GM18498 (cell line): Measurements from ENCODE around the gene TSC1.
A peak's percentile ranks its signal among the peaks of the same experiment; 100 is the strongest.
"Not testable (repeated sequence)": the region's sequence is repeated elsewhere in the genome, so short reads cannot be mapped to it uniquely, and the experiment has no call there.

ENCODE experiments used
- ATAC-seq: cut with Tn5 transposase; IDR thresholded peaks from one replicate; pipeline ENCODE4 v1.9.1; 2021; ENCODE audit warnings: mild to moderate bottlenecking, moderate library complexity; ENCODE audit not compliant: unreplicated experiment

Gene TSC1

DNA sequence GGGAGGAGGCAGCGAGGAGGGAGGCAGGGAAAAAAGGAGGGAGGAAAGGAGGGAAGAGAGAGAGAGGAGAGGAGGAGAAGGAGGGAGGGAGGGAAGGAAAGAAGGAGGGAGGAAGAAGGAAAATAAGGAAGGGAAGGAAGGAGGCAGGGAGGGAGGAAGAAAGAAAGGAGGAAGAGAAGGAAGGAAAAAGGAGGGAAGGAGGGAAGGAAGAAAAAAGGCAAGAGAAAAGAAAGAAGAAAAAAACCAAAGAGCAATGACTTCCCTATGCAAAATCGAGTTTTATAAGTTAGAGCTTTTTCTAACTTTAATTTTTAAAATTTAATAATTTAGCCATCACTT, 33.7 kb upstream of the TSC1 start:
- ATAC-seq, result no peak

DNA sequence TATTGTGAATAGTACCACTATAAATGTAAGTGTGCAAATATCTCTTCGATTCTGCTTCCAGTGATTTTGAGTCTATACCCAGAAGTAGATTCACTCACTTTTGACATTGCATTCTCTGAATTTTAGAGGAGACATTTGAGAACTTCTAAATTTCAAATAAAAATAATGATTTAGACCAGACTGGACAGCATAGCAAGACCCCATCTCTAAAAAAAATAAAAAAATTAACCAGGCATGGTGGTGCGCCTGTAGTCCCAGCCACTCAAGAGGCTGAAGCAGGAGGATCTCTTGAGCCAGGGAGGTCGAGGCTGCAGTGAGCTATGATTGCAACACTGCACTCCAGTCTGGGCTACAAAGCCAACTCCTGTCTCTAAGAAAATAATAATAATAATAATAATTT, 32.2 kb upstream of the TSC1 start:
- ATAC-seq, result no peak

DNA sequence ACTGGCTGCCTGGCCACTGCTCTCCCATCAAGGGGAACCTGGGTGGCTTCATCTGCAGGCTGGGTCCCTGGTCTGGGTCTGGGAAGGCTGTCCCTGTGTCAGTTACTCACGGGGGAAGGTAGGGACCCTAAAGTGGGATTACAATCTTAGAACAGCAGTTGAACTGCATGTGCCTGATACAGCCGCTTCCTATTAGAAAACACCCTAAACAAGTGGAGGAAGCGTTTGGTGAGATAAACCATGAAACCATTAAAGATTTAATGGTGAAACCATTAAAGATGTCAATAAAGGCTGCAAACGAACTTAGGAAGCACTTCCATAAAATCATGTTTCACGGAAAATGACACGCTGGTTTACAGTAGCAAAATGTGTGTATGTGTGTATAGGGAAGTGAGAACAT, 31.5 kb upstream of the TSC1 start:
- no peak for ATAC-seq

DNA sequence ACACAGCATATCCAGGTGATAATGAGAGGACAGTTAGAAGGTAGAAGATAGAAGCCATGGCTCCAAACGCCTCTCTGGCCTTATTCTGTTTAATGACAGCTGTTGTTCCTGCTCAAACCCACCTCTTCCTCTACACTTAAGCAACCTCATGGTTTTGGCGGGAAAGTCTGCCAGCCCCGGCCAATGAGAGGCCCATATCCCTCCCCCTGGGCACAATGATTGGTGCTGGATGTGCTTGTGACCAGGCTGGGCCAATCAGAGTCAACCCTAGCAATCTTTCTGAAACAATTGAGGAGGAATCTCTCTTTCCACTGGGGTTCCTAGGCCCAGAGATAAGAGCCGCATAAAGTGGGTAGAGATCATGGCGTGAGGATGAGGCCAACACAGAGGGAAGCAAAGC, 29.3 kb upstream of the TSC1 start:
- no peak for ATAC-seq

DNA sequence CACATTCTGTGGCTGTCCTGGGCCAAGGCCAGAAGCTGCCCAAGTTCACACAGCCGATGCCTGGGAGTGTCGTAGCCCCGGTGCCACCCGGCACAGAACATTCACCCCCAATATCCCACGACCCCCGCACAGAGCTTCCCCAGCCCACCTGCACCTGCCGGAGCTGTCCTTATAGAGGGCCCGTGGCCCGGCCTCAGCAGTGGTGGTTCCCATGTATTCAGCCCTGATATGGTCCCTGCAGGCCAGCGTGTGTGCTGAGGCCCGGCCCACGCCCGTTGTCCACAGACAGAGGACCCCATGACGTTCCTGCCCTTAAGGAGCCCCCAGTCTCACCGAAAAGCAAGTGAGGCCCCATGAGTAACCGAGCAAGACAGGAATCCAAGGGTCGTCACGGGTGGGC, 28.8 kb upstream of the TSC1 start:
- ATAC-seq, result no peak

DNA sequence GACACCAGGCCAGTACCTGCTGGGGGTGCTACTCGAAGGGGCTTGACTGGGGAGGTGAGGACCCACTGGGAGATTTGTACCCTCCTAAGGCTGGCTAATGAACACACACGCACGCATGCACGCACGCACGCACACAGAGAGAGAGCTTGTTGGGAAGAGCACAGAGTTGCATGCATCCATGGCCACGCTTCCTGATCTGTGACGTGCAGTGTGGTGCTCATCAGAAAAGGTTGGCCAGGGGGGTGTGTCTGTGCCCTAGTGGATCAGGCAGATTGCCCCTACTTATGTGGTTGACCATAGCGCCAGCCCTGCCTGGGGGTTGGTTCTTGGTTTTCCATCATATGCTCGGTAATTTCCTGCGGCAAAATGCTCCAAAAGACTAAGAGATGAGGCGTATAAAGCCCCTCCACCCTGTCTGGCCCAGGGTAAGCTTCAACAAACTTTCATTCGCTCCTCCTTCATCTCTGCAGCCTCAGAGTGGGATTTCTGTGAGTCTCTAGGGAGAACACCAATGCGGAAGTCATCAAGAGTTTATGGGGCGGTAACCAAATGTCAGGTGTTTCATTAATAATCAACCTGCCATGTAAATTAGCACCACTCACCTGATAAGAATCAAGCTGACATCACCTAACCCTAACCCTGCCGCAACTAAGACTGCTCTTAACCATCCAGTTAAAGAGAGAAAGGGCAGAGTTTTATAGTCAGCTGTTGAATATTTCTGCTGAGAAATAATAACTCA, 26.1 kb upstream of the TSC1 start:
- ATAC-seq, result no peak

DNA sequence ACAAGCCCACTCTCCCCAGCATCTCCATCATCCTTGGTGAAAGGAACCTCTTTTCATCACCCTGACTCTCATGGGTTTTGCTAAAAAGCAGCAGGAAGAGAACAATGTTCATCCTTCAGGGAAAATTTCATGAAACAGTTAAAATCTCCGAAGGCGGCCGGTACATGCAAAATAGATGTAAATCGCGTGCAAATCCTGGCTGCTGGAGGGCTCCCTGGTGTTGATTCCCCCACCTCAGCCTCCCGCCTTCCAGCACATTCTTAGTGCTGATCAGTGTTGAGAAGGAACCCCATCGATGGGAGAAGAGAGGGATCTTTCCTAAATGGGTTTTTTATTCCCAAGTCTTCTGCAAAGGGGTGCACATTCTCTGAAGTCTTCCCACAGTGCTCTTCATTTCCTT, 25.4 kb upstream of the TSC1 start:
- no peak for ATAC-seq

- ATAC-seq, result not testable (repeated sequence)
These were observed 23.5 kb upstream of the TSC1 start for GRCh38 chr9:132967908-132968307.

- no peak for ATAC-seq
These were observed 21.1 kb upstream of the TSC1 start for GRCh38 chr9:132965478-132965877.

GRCh38 chr9:132961002-132961401, 16.6 kb upstream of the TSC1 start:
- no peak for ATAC-seq

- ATAC-seq, result no peak
These were observed 13.4 kb upstream of the TSC1 start for GRCh38 chr9:132957805-132958204.

DNA sequence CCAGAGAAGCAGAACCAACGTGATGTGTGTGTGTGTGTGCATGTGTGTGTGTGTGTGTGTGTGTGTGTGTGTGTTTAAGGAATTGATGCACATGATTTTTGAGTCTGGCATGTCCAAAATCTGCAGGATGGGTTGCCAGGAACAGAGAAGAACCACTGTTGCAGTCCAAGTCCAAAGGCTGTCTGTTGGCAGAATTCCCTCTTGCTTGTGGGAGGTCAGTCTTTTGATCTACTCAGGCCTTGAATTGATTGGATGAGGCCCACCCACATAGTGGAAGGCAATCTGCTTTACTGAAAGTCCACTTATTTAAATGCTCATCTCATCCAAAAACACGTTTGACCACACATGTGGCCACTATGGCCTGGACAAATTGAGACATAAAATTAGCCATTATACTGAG, 11.4 kb upstream of the TSC1 start:
- no peak for ATAC-seq

DNA sequence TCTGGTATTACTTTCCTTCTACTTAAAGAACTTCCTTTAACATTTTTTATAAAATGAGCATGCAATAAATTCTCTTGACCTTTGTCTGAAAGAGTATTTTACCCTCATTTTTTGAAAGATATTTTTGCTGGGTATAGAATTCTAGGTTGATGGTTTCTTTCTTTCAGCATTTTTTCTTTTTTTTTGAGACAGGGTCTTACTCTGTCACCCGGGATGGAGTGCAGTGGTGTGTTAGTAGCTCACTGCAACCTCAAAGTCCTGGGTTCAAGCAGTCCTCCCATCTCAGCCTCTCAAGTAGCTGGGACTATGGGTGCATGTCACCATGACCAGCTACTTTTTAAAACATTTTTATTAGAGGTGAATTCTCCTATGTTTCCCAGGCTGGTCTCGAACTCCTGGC, 10.7 kb upstream of the TSC1 start:
- no peak for ATAC-seq

- ATAC-seq, result no peak
These were observed 5.3 kb upstream of the TSC1 start for GRCh38 chr9:132949709-132950108.

DNA sequence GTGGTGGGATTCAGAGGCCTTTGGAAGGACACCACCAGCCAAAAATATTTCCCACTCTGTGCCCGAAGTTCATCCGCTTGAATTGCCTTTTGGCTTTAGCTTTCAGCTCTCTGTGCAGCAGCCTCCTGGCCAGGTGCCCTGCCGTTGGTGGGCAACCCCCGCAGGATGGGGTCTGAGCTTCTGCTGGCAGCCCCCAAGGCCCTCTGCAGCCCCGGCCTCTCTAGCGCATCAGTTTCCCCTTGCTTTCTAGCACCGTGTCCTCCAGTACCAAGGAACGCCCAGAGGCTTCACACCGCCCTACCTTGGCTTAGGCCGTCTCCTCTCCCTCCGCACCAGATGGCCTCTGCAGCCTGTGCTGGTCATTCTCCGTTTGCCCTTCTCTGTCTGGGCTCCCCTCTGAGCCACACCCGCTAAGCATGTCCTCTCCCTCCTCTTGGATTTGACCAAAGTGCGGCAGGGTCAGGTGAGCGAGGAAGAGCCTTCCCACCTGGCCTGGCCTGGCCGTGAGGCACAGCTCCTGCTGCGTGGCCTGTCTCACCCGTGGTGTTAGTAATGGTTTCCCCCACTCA, 4.2 kb upstream of the TSC1 start:
- no peak for ATAC-seq

GRCh38 chr9:132947756-132948155, 3.3 kb upstream of the TSC1 start:
- no peak for ATAC-seq

DNA sequence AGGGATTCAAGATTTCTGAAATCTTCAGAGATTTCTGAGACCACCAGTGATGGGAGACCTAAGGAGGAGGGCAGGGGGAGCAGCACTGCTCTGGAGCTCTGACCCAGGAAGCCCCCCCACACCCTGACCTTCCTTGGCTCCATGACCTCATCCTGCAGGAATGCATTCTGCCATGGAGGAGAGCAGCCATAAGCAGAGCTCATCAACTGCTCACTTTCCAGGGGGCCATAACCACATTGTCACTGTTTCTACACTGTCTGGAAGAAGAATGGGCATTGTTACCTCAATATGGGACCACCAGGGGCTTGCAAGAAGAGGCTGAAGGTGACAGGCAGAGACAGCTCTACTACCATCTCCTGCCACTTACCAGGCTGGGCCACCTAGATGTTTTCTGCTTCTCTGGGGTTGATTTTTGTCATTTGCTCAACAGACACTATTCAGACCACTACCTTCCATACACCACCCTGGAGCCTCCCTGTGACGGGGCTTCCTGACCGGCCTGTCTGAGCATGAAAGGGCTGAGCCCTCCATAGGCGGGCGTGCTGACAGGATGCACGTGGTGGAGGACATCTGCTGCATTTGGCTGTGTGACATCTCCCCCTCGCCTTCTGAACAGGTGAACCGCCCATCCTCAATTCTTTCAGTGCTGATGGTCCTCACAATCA, 2.3 kb upstream of the TSC1 start:
- no peak for ATAC-seq

- ATAC-seq, result no peak
These were observed 1.8 kb upstream of the TSC1 start for GRCh38 chr9:132946211-132946610.

GRCh38 chr9:132945186-132946130, 1.0 kb upstream of the TSC1 start:
- no peak for ATAC-seq

DNA sequence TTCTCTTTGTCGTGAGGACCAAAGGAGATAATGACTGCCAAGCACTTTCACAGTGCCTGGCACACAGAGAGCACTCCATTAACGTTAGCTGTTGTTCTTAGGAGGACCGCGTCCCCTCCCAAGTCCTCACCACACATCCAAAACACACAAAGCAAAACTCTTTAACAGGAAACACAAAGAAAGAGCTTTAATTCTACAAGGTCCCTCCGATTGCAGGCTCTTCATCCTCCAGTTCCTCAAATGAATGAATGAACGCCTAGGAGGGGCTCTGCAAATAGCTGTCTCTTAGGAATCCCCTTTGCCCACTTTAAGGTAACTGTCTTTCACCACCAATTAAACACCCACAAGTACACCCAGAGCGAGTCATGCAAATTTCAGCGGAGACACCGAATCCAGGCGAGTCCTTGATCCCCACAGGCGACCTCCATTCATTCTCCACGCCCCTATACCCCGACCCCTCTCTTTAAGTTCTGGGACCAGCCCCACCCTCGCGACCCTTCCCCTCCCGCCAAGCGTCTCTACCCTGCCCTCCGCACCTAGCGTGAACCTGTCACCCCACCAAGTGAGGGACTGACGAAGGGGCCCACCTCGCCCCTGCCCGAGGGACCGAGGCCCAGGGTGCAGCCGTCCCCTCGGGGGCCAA, 644 bp downstream of the TSC1 start:
- peak; percentile 18 for ATAC-seq
